Right atrium auricular region (tissue), 2 donors: ENCODE results near the gene ANO6. TPM values are rescaled to one million over a fixed set of nuclear protein-coding genes. Genes with fewer than 3 reads are reported as not detected.
A peak's percentile ranks its signal among the peaks of the same experiment; 100 is the strongest.
"Not testable (repeated sequence)": the region's sequence is repeated elsewhere in the genome, so short reads cannot be mapped to it uniquely, and the experiment has no call there.

Source experiments
- DNase-seq: peaks from one replicate; pipeline ENCODE4 v3.0.0-alpha.2; 2019; ENCODE audit warnings: low spot score
- H3K27ac ChIP-seq, 2 donors: fragments of 200-600 bp; sonication (generic); 1 replicate in 1 of 2; 2 replicates in 1 of 2; pipeline ENCODE4 v1.5.1; 2016 to 2019
- H3K27me3 ChIP-seq, 2 donors: fragments of 200-600 bp; sonication (generic); one replicate each; pipeline versions ENCODE4 v1.5.1 to v1.6.0; 2017 to 2019
- H3K36me3 ChIP-seq: fragments of 200-600 bp; sonication (generic); one replicate; pipeline ENCODE4 v1.5.1; 2016
- H3K4me1 ChIP-seq, 2 donors: fragments of 200-600 bp; sonication (generic); one replicate each; pipeline versions ENCODE4 v1.5.1 to v1.6.0; 2017 to 2019
- H3K4me3 ChIP-seq, 2 donors: fragments of 200-600 bp; sonication (generic); 1 replicate in 1 of 2; 2 replicates in 1 of 2; pipeline ENCODE4 v1.5.1; 2017 to 2019; ENCODE audit warnings: mild to moderate bottlenecking in 1 of 2, moderate library complexity in 1 of 2
- H3K9me3 ChIP-seq, 2 donors: fragments of 200-600 bp; sonication (generic); one replicate each; pipeline ENCODE4 v1.5.1; 2019
- total RNA-seq, 2 donors: library from RNA; depleted of rRNA; stranded (reverse); fragments of >200 nt; gene quantifications; one replicate each; pipeline ENCODE4 v1.1.0, GENCODE V29; 2016
- TF ChIP-seq, protein P1 (sequence below), 2 donors: fragments of 200-600 bp; sonication (generic); IDR thresholded peaks; one replicate each; pipeline ENCODE4 v1.5.1; 2019; ENCODE audit warnings: antibody characterized with exemption in 2 of 2

Gene ANO6, protein sequence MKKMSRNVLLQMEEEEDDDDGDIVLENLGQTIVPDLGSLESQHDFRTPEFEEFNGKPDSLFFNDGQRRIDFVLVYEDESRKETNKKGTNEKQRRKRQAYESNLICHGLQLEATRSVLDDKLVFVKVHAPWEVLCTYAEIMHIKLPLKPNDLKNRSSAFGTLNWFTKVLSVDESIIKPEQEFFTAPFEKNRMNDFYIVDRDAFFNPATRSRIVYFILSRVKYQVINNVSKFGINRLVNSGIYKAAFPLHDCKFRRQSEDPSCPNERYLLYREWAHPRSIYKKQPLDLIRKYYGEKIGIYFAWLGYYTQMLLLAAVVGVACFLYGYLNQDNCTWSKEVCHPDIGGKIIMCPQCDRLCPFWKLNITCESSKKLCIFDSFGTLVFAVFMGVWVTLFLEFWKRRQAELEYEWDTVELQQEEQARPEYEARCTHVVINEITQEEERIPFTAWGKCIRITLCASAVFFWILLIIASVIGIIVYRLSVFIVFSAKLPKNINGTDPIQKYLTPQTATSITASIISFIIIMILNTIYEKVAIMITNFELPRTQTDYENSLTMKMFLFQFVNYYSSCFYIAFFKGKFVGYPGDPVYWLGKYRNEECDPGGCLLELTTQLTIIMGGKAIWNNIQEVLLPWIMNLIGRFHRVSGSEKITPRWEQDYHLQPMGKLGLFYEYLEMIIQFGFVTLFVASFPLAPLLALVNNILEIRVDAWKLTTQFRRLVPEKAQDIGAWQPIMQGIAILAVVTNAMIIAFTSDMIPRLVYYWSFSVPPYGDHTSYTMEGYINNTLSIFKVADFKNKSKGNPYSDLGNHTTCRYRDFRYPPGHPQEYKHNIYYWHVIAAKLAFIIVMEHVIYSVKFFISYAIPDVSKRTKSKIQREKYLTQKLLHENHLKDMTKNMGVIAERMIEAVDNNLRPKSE
- 10 to 100 TPM; 48.1 to 49.5 TPM for total RNA-seq

DNA sequence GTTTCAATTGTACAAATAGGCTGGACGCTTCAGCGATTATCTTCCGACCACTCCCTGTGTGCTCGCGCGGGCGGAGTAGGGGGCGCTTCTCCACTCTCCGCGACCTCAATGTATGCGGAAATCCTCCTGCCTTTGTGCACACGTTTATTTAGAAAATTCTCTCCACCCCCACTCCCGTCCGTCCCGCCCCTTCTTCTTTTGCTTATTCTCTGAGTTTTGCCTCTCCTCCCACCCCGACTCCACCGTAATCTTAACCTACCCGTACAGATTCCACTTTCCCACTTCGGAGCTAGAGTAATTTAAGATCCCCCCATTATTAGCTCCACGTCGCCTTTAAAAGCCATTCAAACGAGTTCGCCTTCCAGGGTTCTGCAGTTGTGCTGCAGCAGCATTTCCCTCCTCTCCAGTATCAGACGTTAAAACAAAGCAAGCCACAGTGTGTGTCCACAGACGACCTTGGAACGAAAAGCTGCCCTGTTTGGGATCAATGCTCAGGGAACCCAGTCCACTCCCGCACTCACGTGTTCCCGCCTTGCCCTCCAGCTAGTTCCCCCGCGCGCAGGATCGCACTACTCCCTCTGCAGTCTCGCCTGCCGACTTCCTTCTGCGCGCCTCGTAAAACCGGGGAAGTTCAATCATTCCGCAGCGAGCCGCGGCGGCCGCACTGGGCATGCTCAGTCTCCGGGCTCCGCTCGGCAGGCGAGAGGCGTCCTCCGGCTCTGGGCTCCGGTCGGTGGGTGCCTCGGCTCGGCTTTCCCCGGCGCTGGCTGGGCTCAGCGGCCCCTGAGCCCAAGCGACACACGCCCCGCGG, at the start of gene ANO6:
Gene ANO6 (plus strand): TSS at position 677 of the 811 bp plus-strand sequence. CDS start 227 bp downstream, outside the sequence.
- TF ChIP-seq, protein P1, sequence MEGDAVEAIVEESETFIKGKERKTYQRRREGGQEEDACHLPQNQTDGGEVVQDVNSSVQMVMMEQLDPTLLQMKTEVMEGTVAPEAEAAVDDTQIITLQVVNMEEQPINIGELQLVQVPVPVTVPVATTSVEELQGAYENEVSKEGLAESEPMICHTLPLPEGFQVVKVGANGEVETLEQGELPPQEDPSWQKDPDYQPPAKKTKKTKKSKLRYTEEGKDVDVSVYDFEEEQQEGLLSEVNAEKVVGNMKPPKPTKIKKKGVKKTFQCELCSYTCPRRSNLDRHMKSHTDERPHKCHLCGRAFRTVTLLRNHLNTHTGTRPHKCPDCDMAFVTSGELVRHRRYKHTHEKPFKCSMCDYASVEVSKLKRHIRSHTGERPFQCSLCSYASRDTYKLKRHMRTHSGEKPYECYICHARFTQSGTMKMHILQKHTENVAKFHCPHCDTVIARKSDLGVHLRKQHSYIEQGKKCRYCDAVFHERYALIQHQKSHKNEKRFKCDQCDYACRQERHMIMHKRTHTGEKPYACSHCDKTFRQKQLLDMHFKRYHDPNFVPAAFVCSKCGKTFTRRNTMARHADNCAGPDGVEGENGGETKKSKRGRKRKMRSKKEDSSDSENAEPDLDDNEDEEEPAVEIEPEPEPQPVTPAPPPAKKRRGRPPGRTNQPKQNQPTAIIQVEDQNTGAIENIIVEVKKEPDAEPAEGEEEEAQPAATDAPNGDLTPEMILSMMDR (IDR thresholded peaks at IDR 0.05) = no peak
- Histone ChIP-seq H3K9me3 (no peaks in the 10 kb centered on the region), H3K4me3 (peak within 1 kb of the TSS; percentile 84 to 87), H3K4me1 (peaks cover 0 to 32% of the 10 kb centered on the region in 2 donors), H3K36me3 (no peaks in the 10 kb centered on the region), H3K27ac (peak within 1 kb of the TSS; percentile 93 to 99), H3K27me3 (no peaks in the 10 kb centered on the region)
- peak; percentile 89 for DNase-seq

DNA sequence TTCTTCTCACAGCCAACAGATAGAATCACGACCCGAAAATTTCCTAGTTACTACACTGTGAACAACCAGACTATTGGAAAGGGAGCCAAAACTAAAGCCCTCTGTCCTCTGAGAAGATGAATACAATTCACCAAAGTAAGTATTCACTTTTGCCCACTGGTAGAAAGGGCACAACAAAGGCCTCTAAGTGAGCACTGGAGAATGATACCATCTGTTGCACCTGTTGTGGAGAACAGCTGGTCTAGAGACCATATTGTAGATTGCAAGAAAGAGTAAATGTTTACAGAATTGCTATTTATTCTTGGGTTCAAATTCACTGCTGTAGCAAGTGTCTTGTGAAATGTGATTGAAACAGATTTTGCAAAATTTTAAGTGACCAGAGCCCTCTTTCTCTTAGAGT, 46.9 kb upstream of the ANO6 start:
- no peaks in the 10 kb centered on the region for H3K9me3 ChIP-seq
- DNase-seq = no peak
- no peaks in the 10 kb centered on the region for H3K36me3 ChIP-seq
- H3K4me1 ChIP-seq = peaks cover 0 to 8% of the 10 kb centered on the region in 2 donors
- TF ChIP-seq, protein P1 (IDR thresholded peaks at IDR 0.05) = no peak
- no peaks in the 10 kb centered on the region for H3K27me3 ChIP-seq
- no peak overlapping the region for H3K4me3 ChIP-seq
- H3K27ac ChIP-seq = no peak overlapping the region

DNA sequence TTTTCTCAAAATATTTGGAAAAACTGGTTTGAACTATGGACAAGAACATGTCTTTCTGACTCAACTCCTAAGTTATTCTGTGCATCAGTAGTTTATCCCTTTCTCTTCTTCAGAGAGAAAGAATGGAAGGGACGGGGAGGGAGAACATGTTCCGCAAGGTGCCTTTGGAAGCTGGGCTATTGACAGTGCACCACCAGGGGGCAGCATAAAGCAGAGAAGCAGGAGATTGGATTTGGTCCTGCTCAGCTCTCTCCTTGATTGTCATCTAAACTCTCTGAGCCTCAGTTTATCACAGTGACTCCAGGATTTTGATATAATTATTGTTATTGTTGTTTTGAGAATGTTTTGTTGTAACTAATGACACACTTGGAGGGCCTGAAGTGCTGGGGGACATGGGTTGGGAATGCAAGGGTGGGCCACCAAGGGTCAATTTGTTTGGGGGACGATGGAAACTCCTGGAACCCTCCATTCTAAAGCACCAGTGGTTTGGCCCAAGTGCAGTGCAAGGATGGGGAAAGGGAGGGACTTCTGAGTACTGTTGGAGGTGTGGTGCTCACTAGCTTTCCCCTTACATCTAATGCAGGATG, 45.3 kb upstream of the ANO6 start:
- H3K9me3 ChIP-seq = no peaks in the 10 kb centered on the region
- TF ChIP-seq, protein P1 (IDR thresholded peaks at IDR 0.05) = peak; percentile 69 to 89
- H3K27me3 ChIP-seq = no peaks in the 10 kb centered on the region
- peak; percentile 80 for DNase-seq
- no peak overlapping the region for H3K4me3 ChIP-seq
- no peaks in the 10 kb centered on the region for H3K36me3 ChIP-seq
- H3K4me1 ChIP-seq = peaks cover 0 to 8% of the 10 kb centered on the region in 2 donors
- H3K27ac ChIP-seq = no peak overlapping the region

DNA sequence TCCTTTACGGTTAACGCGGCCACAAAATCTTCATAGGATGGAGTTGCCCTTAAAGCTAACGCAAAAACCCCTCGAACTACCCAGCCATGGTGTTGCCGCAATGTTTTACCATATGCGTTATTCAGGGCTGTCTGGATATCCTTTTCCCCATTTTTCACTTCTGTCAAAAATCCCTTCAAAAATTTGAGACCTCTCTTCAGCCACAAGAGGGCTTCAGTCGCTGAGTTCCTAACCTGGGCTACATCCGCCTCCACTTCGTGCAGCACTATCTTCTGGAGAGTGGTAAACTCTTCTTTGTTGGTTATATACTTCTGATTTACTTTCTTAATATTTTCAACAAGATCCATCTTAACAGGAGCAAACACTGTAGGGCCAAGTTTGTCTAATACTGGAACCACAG, 42.6 kb upstream of the ANO6 start:
- H3K36me3 ChIP-seq, H3K4me3 ChIP-seq, H3K27ac ChIP-seq, H3K4me1 ChIP-seq, H3K27me3 ChIP-seq, DNase-seq: not testable (repeated sequence)
- TF ChIP-seq, protein P1 (IDR thresholded peaks at IDR 0.05) = peak in 1 of 2 donors; percentile 43
- H3K9me3 ChIP-seq = peaks cover 9 to 12% of the 10 kb centered on the region in 2 donors

DNA sequence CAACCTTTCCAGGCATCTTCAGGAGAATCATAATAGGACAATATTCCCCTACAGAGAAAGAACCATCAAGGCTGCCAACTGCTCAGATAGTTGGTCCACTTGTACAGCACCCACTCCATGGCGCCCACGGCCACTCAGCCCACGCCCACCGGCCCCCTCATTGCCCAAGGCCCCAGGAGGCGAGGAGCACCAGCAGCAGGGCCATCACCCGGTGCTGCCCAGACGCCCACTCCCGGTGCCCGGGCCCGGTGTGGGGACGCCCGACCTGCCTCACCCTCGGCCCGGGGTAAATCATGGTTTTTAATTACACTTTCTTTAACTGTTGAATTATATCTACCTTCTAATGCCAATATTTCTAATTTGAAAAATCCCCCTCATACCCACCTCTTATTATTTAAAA, 41.3 kb upstream of the ANO6 start:
- DNase-seq = no peak
- no peaks in the 10 kb centered on the region for H3K36me3 ChIP-seq
- H3K9me3 ChIP-seq = peaks cover 21 to 25% of the 10 kb centered on the region in 2 donors
- no peaks in the 10 kb centered on the region for H3K4me1 ChIP-seq
- H3K27me3 ChIP-seq = no peaks in the 10 kb centered on the region
- TF ChIP-seq, protein P1 (IDR thresholded peaks at IDR 0.05) = no peak
- H3K27ac ChIP-seq = no peak overlapping the region
- H3K4me3 ChIP-seq = no peak overlapping the region
